ENCODE measurements around the gene ZNF79. TPM values are rescaled to one million over a fixed set of nuclear protein-coding genes. Genes with fewer than 3 reads are reported as not detected.
A peak's percentile ranks its signal among the peaks of the same experiment; 100 is the strongest.

Gene ZNF79
- total RNA-seq, 1 experiment from 2014 or later, result 9.3 TPM

DNA sequence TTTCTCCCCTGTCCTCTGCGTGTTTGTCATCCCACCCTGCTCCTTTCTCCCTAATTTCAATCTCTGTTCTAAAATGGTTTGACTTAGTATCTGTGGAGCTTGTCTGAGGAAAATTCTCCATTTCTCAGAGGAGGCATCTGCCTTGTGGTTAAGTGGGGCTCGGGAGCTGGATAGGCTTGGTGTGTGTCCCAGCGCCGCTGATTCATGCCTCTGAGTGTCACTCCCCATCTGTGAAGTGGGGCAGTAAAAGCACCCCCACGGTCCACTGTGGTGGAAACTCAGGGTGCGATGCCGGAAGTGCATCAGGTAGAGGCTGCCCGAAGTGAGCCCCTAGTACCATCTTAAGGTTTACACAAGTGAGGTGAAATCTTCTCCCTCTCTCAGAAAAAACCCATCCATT is 64.8 kb downstream of the ZNF79 start:
- Mint-ChIP-seq H3K4me1 (ENCODE audit: insufficient read depth, unreplicated experiment) (no peaks in the 10 kb centered on the region), H3K27me3 (ENCODE audit: insufficient read depth, unreplicated experiment) (no peaks in the 10 kb centered on the region), H3K27ac (ENCODE audit: low read depth, unreplicated experiment) (peak overlapping the region; percentile 57), H3K4me3 (ENCODE audit: unreplicated experiment) (no peak overlapping the region), H3K36me3 (ENCODE audit: insufficient read depth, unreplicated experiment) (peaks cover 57% of the 10 kb centered on the region), H3K9me3 (ENCODE audit: unreplicated experiment) (no peaks in the 10 kb centered on the region)
- intact Hi-C loops (cut with micrococcal nuclease), result no loop called here
- no TSS peak for BruUV-seq (replicated peaks)
- TF ChIP-seq, protein P1, sequence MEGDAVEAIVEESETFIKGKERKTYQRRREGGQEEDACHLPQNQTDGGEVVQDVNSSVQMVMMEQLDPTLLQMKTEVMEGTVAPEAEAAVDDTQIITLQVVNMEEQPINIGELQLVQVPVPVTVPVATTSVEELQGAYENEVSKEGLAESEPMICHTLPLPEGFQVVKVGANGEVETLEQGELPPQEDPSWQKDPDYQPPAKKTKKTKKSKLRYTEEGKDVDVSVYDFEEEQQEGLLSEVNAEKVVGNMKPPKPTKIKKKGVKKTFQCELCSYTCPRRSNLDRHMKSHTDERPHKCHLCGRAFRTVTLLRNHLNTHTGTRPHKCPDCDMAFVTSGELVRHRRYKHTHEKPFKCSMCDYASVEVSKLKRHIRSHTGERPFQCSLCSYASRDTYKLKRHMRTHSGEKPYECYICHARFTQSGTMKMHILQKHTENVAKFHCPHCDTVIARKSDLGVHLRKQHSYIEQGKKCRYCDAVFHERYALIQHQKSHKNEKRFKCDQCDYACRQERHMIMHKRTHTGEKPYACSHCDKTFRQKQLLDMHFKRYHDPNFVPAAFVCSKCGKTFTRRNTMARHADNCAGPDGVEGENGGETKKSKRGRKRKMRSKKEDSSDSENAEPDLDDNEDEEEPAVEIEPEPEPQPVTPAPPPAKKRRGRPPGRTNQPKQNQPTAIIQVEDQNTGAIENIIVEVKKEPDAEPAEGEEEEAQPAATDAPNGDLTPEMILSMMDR (IDR thresholded peaks at IDR 0.05; ENCODE audit: unreplicated experiment), result no peak
- no peak for DNase-seq (ENCODE audit: unreplicated experiment)
- ChIA-PET POLR2A (interaction anchor here (0.6 to 0.8 kb wide), 2 partner anchors 10 to 28 kb away, joined by 3 read pairs; no protein-coding TSS in a partner anchor), CTCF (no interaction called here)

DNA sequence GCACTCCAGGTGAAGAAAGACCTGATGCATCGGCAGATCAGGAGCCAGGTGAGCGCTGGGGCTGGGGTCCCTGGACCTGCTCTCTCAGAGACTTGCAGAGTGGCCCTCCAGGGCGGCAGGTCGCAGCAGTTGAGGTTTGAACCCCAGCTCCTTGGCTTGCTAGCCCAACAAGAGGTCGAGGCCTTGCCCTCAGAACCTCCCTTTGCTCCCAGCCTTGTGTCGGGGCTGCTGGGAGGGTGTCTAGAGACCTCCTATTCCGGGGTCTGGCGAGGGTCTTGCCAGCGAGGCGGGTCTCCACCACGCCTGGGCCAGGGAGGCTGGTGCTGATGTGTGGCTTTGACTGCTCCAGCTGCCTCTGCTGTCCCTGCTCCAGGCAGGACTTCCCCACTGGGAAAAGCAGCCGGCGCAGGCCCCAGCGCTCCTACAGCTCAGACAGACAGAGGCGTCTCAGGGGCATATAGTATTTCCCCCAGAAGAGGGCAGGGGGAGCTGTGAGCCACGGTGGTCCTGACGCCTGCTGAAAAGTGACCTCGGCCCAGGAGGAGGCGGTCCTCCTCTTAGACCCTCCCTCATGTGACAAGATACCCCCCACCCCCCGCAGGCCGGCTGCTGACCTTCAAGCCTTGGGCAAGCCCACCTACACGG is 65.4 kb downstream of the ZNF79 start:
- BruUV-seq (replicated peaks), result no TSS peak
- H3K9me3 Mint-ChIP-seq (ENCODE audit: unreplicated experiment), result no peaks in the 10 kb centered on the region
- TF ChIP-seq, protein P1 (IDR thresholded peaks at IDR 0.05; ENCODE audit: unreplicated experiment), result no peak
- intact Hi-C loops (cut with micrococcal nuclease), result no loop called here
- H3K36me3 Mint-ChIP-seq (ENCODE audit: insufficient read depth, unreplicated experiment), result peaks cover 54% of the 10 kb centered on the region
- ChIA-PET POLR2A (no interaction called here), CTCF (no interaction called here)
- H3K4me1 Mint-ChIP-seq (ENCODE audit: insufficient read depth, unreplicated experiment), result no peaks in the 10 kb centered on the region
- no peaks in the 10 kb centered on the region for H3K27me3 Mint-ChIP-seq (ENCODE audit: insufficient read depth, unreplicated experiment)
- H3K27ac Mint-ChIP-seq (ENCODE audit: low read depth, unreplicated experiment), result no peak overlapping the region
- no peak overlapping the region for H3K4me3 Mint-ChIP-seq (ENCODE audit: unreplicated experiment)
- no peak for DNase-seq (ENCODE audit: unreplicated experiment)

DNA sequence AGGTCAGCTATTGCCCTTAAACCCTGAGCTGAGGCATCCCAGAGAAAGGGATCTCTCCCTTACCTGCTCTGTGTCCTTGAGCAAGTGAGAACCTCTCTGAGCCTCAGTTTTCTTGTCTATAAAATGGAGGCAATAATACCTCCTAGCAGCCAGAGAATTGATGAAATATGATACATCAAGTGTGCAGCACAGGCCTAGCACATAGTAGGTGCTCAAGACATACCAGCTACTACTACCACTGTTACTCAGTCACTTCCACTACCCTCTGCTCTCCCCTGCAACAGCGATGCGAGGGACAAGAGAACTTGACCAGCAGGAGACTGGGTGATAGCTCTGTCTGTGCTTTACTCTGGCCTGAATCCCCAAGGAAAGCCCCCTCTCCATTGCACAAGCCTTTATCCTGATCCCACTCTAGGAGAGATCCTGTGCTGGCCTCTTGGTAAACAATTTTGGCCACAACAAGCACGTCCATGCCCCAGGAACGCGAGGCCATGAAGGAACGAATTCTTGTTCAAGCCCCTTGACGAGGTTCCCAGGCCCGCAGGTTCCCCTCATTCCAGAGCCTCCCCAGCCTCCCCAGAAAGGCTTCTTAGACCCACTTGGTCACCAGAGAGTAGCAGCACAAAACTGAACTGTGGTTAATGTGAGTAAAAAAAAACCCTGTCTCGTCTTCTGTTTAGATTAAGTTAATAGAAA is 66.5 kb downstream of the ZNF79 start:
- ChIA-PET POLR2A (interaction anchor here (0.6 kb wide), 1 partner anchor 121 kb away, joined by 3 read pairs; the partner anchor contains the start of gene STXBP1), CTCF (interaction anchor here (0.7 kb wide), 1 partner anchor 12 kb away, joined by 3 read pairs; no protein-coding TSS in a partner anchor)
- no peak for DNase-seq (ENCODE audit: unreplicated experiment)
- Mint-ChIP-seq H3K36me3 (ENCODE audit: insufficient read depth, unreplicated experiment) (peaks cover 49% of the 10 kb centered on the region), H3K4me3 (ENCODE audit: unreplicated experiment) (no peak overlapping the region), H3K9me3 (ENCODE audit: unreplicated experiment) (no peaks in the 10 kb centered on the region), H3K4me1 (ENCODE audit: insufficient read depth, unreplicated experiment) (no peaks in the 10 kb centered on the region), H3K27ac (ENCODE audit: low read depth, unreplicated experiment) (no peak overlapping the region), H3K27me3 (ENCODE audit: insufficient read depth, unreplicated experiment) (no peaks in the 10 kb centered on the region)
- intact Hi-C loops (cut with micrococcal nuclease), result no loop called here
- BruUV-seq (replicated peaks), result no TSS peak
- TF ChIP-seq, protein P1 (IDR thresholded peaks at IDR 0.05; ENCODE audit: unreplicated experiment), result no peak

DNA sequence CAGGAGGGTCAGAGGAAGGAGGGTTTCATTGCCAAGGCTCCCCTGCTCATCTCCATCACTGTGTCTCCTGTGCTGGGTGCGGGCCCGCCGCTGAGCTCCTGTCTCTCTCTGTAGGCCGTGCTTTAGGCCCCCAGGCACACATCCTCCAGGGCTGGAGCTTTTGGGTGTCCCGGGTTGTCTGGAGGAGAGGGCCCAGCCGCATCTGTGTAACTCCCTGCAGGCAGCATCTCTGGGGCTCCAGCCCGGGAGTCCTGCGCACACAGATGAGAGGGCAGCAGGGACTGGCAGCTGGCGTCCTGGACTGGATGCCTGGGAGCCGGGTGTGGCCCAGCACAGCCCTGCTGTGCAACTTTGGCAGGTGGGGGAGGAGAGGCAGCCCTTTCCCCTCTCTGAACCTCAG is 67.3 kb downstream of the ZNF79 start:
- ChIA-PET POLR2A (interaction anchor here (0.6 kb wide), 2 partner anchors 120 to 501 kb away, joined by 3 read pairs; partner anchors contain the start of gene STXBP1), CTCF (interaction anchor here (0.5 kb wide), 1 partner anchor 96 kb away, joined by 3 read pairs; no protein-coding TSS in a partner anchor)
- Mint-ChIP-seq H3K27me3 (ENCODE audit: insufficient read depth, unreplicated experiment) (no peaks in the 10 kb centered on the region), H3K4me1 (ENCODE audit: insufficient read depth, unreplicated experiment) (no peaks in the 10 kb centered on the region), H3K9me3 (ENCODE audit: unreplicated experiment) (no peaks in the 10 kb centered on the region), H3K36me3 (ENCODE audit: insufficient read depth, unreplicated experiment) (peaks cover 56% of the 10 kb centered on the region), H3K27ac (ENCODE audit: low read depth, unreplicated experiment) (no peak overlapping the region), H3K4me3 (ENCODE audit: unreplicated experiment) (no peak overlapping the region)
- no peak for DNase-seq (ENCODE audit: unreplicated experiment)
- intact Hi-C loops (cut with micrococcal nuclease), result no loop called here
- BruUV-seq (replicated peaks), result no TSS peak
- TF ChIP-seq, protein P1 (IDR thresholded peaks at IDR 0.05; ENCODE audit: unreplicated experiment), result no peak

Measured in MCF 10A (cell line).